ENCODE measurements around the gene HIGD1A.

HIGD1A gene

DNA sequence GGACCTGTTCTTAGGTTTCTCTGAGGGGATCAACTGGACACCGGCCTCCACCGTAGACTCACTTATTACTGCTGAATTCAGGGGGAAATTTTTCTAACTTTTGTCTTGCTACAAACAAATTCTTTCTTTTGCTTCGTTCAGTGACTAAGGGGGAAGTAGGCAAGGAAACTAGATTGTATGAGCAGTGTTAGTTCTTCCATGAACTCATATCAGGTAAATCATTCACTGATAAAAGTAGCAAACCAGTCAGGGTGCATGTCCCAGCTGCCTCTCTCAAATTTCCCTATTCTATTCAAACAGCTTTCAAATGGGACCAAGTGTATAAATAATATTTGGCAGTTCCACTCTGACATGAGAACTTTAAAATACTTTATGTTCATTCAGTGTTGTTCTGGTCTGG lies 23.9 kb downstream of the HIGD1A start:
- no peak overlapping the region for H2BK5ac ChIP-seq (ENCODE audit: low read depth, low read length, poor library complexity)
- H2AK5ac ChIP-seq (ENCODE audit: low read length): no peak overlapping the region
- no peak overlapping the region for H4K12ac ChIP-seq (ENCODE audit: low read depth, low read length)
- no peak overlapping the region for H2BK12ac ChIP-seq (ENCODE audit: low read length)
- H3K23ac ChIP-seq (ENCODE audit: low read length): no peak overlapping the region
- H3K14ac ChIP-seq (ENCODE audit: low read length): no peak overlapping the region
- no peak overlapping the region for H2AFZ ChIP-seq (ENCODE audit: insufficient read depth, low read length, poor library complexity)
- DNase-seq: no peak
- H3K27ac ChIP-seq (ENCODE audit: low read depth, low read length): no peak overlapping the region
- no CpG with 5 or more reads among the region's 3 CpGs for WGBS (ENCODE audit: extremely low coverage, insufficient coverage, insufficient read length)
- H3K4ac ChIP-seq (ENCODE audit: low read depth, low read length): no peak overlapping the region
- no peak overlapping the region for H3K4me2 ChIP-seq (ENCODE audit: low read length)
- H3K9me3 ChIP-seq (ENCODE audit: insufficient read depth, low read depth, low read length): no peaks in the 10 kb centered on the region
- no peak overlapping the region for H3K9ac ChIP-seq (ENCODE audit: low read length)
- no peaks in the 10 kb centered on the region for H3K79me1 ChIP-seq (ENCODE audit: low read length)
- H2BK120ac ChIP-seq (ENCODE audit: insufficient read depth, low read length, poor library complexity): no peak overlapping the region
- H3K79me2 ChIP-seq (ENCODE audit: control insufficient read depth, insufficient read depth, low read length, poor library complexity): no peaks in the 10 kb centered on the region
- H3K4me1 ChIP-seq (ENCODE audit: control insufficient read depth in 1 of 2, insufficient read depth in 2 of 2, low read length in 2 of 2): no peaks in the 10 kb centered on the region
- no peak overlapping the region for H4K91ac ChIP-seq (ENCODE audit: low read depth, low read length)
- no peak overlapping the region for H3K4me3 ChIP-seq (ENCODE audit: low read depth, low read length)
- H3K18ac ChIP-seq (ENCODE audit: low read length): no peak overlapping the region
- no peak overlapping the region for H4K8ac ChIP-seq (ENCODE audit: low read depth, low read length)
- peaks cover 5 to 6% of the 10 kb centered on the region in 2 experiments for H3K36me3 ChIP-seq (ENCODE audit: control insufficient read depth in 1 of 2, insufficient read depth in 2 of 2, low read length in 2 of 2)
- H3K27me3 ChIP-seq (ENCODE audit: insufficient read depth, low read length): no peaks in the 10 kb centered on the region

DNA sequence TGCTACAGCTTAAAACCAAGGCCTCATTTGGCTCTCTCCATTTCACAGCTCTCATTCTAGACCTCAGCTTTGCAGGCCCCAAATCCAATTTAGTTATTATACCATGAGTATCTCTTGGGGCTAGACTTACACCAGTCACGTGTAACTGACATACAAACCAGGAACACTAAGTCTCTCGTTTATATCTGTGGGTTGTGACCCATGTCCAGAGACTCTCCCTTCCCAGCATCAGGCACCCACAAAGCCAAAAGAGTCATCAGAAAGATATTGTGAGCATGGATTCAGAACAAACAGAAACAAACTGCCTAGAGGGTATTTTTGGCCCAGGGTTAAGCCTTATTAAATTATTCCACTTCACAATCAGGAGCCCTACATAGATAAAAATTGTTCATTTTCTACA lies 25.6 kb downstream of the HIGD1A start:
- Histone ChIP-seq H3K9ac (ENCODE audit: low read length) (no peak overlapping the region), H3K4me3 (ENCODE audit: low read depth, low read length) (no peak overlapping the region), H3K9me3 (ENCODE audit: insufficient read depth, low read depth, low read length) (no peaks in the 10 kb centered on the region), H3K14ac (ENCODE audit: low read length) (no peak overlapping the region), H3K4me1 (ENCODE audit: control insufficient read depth in 1 of 2, insufficient read depth in 2 of 2, low read length in 2 of 2) (no peaks in the 10 kb centered on the region), H2BK5ac (ENCODE audit: low read depth, low read length, poor library complexity) (no peak overlapping the region), H3K36me3 (ENCODE audit: control insufficient read depth in 1 of 2, insufficient read depth in 2 of 2, low read length in 2 of 2) (peaks cover 3 to 4% of the 10 kb centered on the region in 2 experiments), H3K79me2 (ENCODE audit: control insufficient read depth, insufficient read depth, low read length, poor library complexity) (no peaks in the 10 kb centered on the region), H3K27ac (ENCODE audit: low read depth, low read length) (no peak overlapping the region), H4K8ac (ENCODE audit: low read depth, low read length) (no peak overlapping the region), H4K91ac (ENCODE audit: low read depth, low read length) (no peak overlapping the region), H2AFZ (ENCODE audit: insufficient read depth, low read length, poor library complexity) (no peak overlapping the region), H4K12ac (ENCODE audit: low read depth, low read length) (no peak overlapping the region), H3K18ac (ENCODE audit: low read length) (no peak overlapping the region), H2BK12ac (ENCODE audit: low read length) (no peak overlapping the region), H2AK5ac (ENCODE audit: low read length) (no peak overlapping the region), H3K4ac (ENCODE audit: low read depth, low read length) (no peak overlapping the region), H2BK120ac (ENCODE audit: insufficient read depth, low read length, poor library complexity) (no peak overlapping the region), H3K4me2 (ENCODE audit: low read length) (no peak overlapping the region), H3K23ac (ENCODE audit: low read length) (no peak overlapping the region), H3K27me3 (ENCODE audit: insufficient read depth, low read length) (no peaks in the 10 kb centered on the region), H3K79me1 (ENCODE audit: low read length) (no peaks in the 10 kb centered on the region)
- WGBS (ENCODE audit: extremely low coverage, insufficient coverage, insufficient read length): no CpG with 5 or more reads among the region's 2 CpGs
- DNase-seq: no peak

DNA sequence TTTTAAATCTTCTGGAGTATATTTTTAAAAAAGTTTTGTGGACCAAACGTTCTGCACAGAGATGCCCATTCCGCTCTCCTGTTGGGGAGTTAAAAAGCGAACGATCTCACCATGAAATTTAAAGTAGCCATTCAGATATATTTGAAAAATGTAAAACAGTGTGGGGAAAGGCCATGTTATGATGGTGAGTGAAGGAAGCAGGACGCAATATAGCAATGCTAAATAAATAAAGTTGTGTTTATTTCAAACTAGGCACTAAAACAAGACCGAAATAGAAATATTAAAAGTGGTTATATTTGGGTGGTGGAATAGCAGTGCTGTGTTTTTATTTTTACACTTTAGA lies 30.9 kb downstream of the HIGD1A start:
- Histone ChIP-seq H3K9me3 (ENCODE audit: insufficient read depth, low read depth, low read length) (peaks cover 2% of the 10 kb centered on the region), H2BK120ac (ENCODE audit: insufficient read depth, low read length, poor library complexity) (no peak overlapping the region), H2BK12ac (ENCODE audit: low read length) (no peak overlapping the region), H2AK5ac (ENCODE audit: low read length) (no peak overlapping the region), H3K27ac (ENCODE audit: low read depth, low read length) (no peak overlapping the region), H2AFZ (ENCODE audit: insufficient read depth, low read length, poor library complexity) (no peak overlapping the region), H3K4me1 (ENCODE audit: control insufficient read depth in 1 of 2, insufficient read depth in 2 of 2, low read length in 2 of 2) (peaks cover 3 to 4% of the 10 kb centered on the region in 2 experiments), H4K12ac (ENCODE audit: low read depth, low read length) (no peak overlapping the region), H3K23ac (ENCODE audit: low read length) (no peak overlapping the region), H3K79me2 (ENCODE audit: control insufficient read depth, insufficient read depth, low read length, poor library complexity) (no peaks in the 10 kb centered on the region), H2BK5ac (ENCODE audit: low read depth, low read length, poor library complexity) (no peak overlapping the region), H3K18ac (ENCODE audit: low read length) (no peak overlapping the region), H3K79me1 (ENCODE audit: low read length) (no peaks in the 10 kb centered on the region), H3K4me3 (ENCODE audit: low read depth, low read length) (no peak overlapping the region), H4K8ac (ENCODE audit: low read depth, low read length) (no peak overlapping the region), H3K4ac (ENCODE audit: low read depth, low read length) (no peak overlapping the region), H3K4me2 (ENCODE audit: low read length) (peak overlapping the region; percentile 79), H3K9ac (ENCODE audit: low read length) (no peak overlapping the region), H3K27me3 (ENCODE audit: insufficient read depth, low read length) (no peaks in the 10 kb centered on the region), H3K36me3 (ENCODE audit: control insufficient read depth in 1 of 2, insufficient read depth in 2 of 2, low read length in 2 of 2) (no peaks in the 10 kb centered on the region), H4K91ac (ENCODE audit: low read depth, low read length) (no peak overlapping the region), H3K14ac (ENCODE audit: low read length) (no peak overlapping the region)
- WGBS (ENCODE audit: extremely low coverage, insufficient coverage, insufficient read length): no CpG with 5 or more reads among the region's 6 CpGs
- DNase-seq: no peak

DNA sequence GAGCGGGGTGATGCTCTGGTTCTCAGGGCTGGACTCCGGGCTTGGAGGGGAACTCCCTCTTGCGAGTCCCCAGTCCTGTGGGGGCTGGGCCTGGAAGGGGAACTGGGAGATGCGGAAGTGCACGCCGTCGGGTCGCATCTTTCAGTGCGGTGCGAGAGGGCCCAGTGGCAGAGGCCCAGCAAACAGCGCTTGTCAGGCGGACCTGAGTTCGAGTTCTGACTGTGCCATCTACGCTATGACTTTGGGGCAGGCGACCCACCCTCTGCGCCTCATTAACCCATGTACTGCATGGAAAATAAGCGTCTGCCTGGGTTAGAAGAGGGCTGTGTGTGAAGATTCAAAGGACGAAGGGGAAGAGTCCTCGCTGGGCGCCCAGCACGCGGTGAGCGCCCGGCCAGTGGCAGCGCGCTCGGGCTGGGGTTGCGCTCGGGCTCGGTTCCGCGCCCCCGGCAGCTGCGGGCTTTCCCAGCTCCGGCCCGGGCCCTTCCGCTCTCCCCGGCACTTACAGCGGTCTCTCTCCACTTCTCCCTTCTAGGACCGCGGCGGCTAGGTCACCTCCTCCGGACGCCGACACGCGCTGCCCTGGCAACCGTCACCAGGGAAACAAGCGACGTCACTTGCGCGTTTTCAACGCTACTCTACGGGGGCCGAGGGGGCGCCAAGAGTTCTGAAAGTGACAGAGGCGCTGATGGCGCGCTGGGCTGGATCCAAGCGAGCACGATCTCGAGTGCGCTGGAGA lies 31.5 kb downstream of the HIGD1A start, which contains the start of gene CCDC13:
TSS of gene CCDC13 (minus strand) at position 584 of the 739 bp plus-strand sequence. CDS start 14,908 bp downstream, outside the sequence.
- Histone ChIP-seq H3K27ac (ENCODE audit: low read depth, low read length) (no peak within 1 kb of the TSS), H3K4ac (ENCODE audit: low read depth, low read length) (no peak within 1 kb of the TSS), H2BK120ac (ENCODE audit: insufficient read depth, low read length, poor library complexity) (no peak within 1 kb of the TSS), H3K79me2 (ENCODE audit: control insufficient read depth, insufficient read depth, low read length, poor library complexity) (no peaks in the 10 kb centered on the region), H3K79me1 (ENCODE audit: low read length) (no peaks in the 10 kb centered on the region), H4K8ac (ENCODE audit: low read depth, low read length) (peak within 1 kb of the TSS; percentile 7), H2AFZ (ENCODE audit: insufficient read depth, low read length, poor library complexity) (peak within 1 kb of the TSS; percentile 14), H3K18ac (ENCODE audit: low read length) (no peak within 1 kb of the TSS), H2BK5ac (ENCODE audit: low read depth, low read length, poor library complexity) (no peak within 1 kb of the TSS), H3K14ac (ENCODE audit: low read length) (no peak within 1 kb of the TSS), H4K12ac (ENCODE audit: low read depth, low read length) (no peak within 1 kb of the TSS), H2AK5ac (ENCODE audit: low read length) (no peak within 1 kb of the TSS), H3K4me2 (ENCODE audit: low read length) (peak within 1 kb of the TSS; percentile 79), H4K91ac (ENCODE audit: low read depth, low read length) (no peak within 1 kb of the TSS), H3K4me3 (ENCODE audit: low read depth, low read length) (peak within 1 kb of the TSS; percentile 61), H3K9me3 (ENCODE audit: insufficient read depth, low read depth, low read length) (peaks cover 2% of the 10 kb centered on the region), H3K23ac (ENCODE audit: low read length) (no peak within 1 kb of the TSS), H3K9ac (ENCODE audit: low read length) (no peak within 1 kb of the TSS), H3K4me1 (ENCODE audit: control insufficient read depth in 1 of 2, insufficient read depth in 2 of 2, low read length in 2 of 2) (peaks cover 3 to 4% of the 10 kb centered on the region in 2 experiments), H3K27me3 (ENCODE audit: insufficient read depth, low read length) (no peaks in the 10 kb centered on the region), H3K36me3 (ENCODE audit: control insufficient read depth in 1 of 2, insufficient read depth in 2 of 2, low read length in 2 of 2) (no peaks in the 10 kb centered on the region), H2BK12ac (ENCODE audit: low read length) (no peak within 1 kb of the TSS)
- DNase-seq: peak; percentile 87 to 95
- no CpG with 5 or more reads among the region's 63 CpGs for WGBS (ENCODE audit: extremely low coverage, insufficient coverage, insufficient read length)

Measured in trophoblast cell (in vitro differentiated cells and primary cell).